Tibial nerve (tissue), 3 donors: ENCODE measurements around the gene GPN2.

ENCODE experiments used
- POLR2A ChIP-seq, 2 donors: fragments of 450-650 bp; IDR thresholded peaks; one replicate each; pipeline ENCODE4 v1.6.1; 2017; ENCODE audit warnings: antibody characterized with exemption in 2 of 2, mild to moderate bottlenecking in 2 of 2, moderate library complexity in 2 of 2
- TF ChIP-seq, protein P1 (sequence below), 5 experiments: fragments of 200-600 bp in 3 of 5; fragments of 450-650 bp in 2 of 5; sonication (generic) in 3 of 5; IDR thresholded peaks; one replicate each; pipeline ENCODE4 v1.5.1; 2016 to 2019; ENCODE audit warnings: antibody characterized with exemption in 5 of 5, mild to moderate bottlenecking in 3 of 5, moderate library complexity in 2 of 5

DNA sequence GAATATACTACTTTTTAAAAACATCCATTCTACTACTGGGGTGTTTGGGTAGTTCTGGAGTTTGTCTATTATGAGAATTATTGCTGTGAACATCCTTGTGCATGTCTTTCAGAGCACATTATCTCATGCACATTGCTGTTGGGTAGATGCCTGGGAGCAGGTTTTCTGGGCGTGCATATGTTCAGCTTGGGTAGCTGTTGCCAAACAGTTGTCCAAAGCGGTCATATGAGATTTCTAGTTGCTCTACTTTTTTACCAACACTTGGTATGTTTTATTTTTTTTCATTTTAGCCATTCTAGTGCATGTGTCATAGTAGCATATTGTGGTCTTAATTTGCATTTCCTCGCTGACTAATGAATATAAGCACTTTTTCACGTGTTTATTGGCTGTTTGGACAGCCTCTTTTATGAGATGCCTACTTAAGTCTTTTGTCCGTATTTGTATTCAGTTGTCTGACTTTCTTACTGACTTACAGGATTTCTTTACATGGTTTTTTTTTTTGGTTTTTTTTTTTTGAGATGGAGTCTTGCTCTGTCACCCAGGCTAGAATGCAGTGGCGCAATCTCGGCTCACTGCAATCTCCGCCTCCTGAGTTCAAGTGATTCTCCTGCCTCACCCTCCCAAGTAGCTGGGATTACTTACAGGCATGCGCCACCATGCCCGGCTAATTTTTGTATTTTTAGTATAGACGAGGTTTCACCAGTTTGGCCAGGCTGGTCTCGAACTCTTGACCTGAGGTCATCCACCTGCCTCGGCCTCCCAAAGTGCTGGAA is 45.5 kb downstream of the GPN2 start:
- no peak for TF ChIP-seq POLR2A (IDR thresholded peaks at IDR 0.05)
- TF ChIP-seq, protein P1, sequence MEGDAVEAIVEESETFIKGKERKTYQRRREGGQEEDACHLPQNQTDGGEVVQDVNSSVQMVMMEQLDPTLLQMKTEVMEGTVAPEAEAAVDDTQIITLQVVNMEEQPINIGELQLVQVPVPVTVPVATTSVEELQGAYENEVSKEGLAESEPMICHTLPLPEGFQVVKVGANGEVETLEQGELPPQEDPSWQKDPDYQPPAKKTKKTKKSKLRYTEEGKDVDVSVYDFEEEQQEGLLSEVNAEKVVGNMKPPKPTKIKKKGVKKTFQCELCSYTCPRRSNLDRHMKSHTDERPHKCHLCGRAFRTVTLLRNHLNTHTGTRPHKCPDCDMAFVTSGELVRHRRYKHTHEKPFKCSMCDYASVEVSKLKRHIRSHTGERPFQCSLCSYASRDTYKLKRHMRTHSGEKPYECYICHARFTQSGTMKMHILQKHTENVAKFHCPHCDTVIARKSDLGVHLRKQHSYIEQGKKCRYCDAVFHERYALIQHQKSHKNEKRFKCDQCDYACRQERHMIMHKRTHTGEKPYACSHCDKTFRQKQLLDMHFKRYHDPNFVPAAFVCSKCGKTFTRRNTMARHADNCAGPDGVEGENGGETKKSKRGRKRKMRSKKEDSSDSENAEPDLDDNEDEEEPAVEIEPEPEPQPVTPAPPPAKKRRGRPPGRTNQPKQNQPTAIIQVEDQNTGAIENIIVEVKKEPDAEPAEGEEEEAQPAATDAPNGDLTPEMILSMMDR (IDR thresholded peaks at IDR 0.05), result no peak
